Tibial nerve (tissue), 4 donors: Measurements from ENCODE around the gene BAIAP2L2. TPM values are rescaled to one million over a fixed set of nuclear protein-coding genes. Genes with fewer than 3 reads are reported as not detected.
A peak's percentile ranks its signal among the peaks of the same experiment; 100 is the strongest.

Source experiments
- DNase-seq, 2 donors: peaks; one replicate each; pipeline ENCODE4 v3.0.0-alpha.2; 2019; ENCODE audit warnings: low spot score in 2 of 2
- H3K27ac ChIP-seq, 4 donors: fragments of 200-600 bp; sonication (generic) in 3 of 4; one replicate each; pipeline ENCODE4 v1.5.1; 2017 to 2019; ENCODE audit warnings: mild to moderate bottlenecking in 1 of 4
- H3K27me3 ChIP-seq, 2 donors: fragments of 200-600 bp; sonication (generic) in 1 of 2; one replicate each; pipeline versions ENCODE4 v1.5.1 to v1.6.0; 2017 to 2019
- H3K36me3 ChIP-seq, 3 donors: fragments of 200-600 bp; sonication (generic); one replicate each; pipeline ENCODE4 v1.5.1; 2018 to 2019
- H3K4me1 ChIP-seq, 4 donors: fragments of 200-600 bp; sonication (generic) in 3 of 4; one replicate each; pipeline ENCODE4 v1.5.1; 2017 to 2019
- H3K4me3 ChIP-seq, 4 donors: fragments of 200-600 bp; sonication (generic) in 3 of 4; one replicate each; pipeline ENCODE4 v1.5.1; 2017 to 2019; ENCODE audit warnings: mild to moderate bottlenecking in 1 of 4, moderate library complexity in 1 of 4
- H3K9me3 ChIP-seq, 4 donors: fragments of 200-600 bp; sonication (generic) in 3 of 4; one replicate each; pipeline ENCODE4 v1.5.1; 2017 to 2019
- EP300 ChIP-seq, 2 donors: sonication (generic); formaldehyde crosslinking; IDR thresholded peaks; one replicate each; pipeline ENCODE4 v1.6.1; 2017; ENCODE audit warnings: antibody characterized with exemption in 2 of 2, mild to moderate bottlenecking in 1 of 2
- POLR2A ChIP-seq, 2 donors: fragments of 450-650 bp; IDR thresholded peaks; one replicate each; pipeline ENCODE4 v1.6.1; 2017; ENCODE audit warnings: antibody characterized with exemption in 2 of 2, mild to moderate bottlenecking in 2 of 2, moderate library complexity in 2 of 2
- WGBS, 2 donors: methylation state at CpG; one replicate each; pipeline ENCODE4 v1.1.5; 2018; 5-methylcytosine and 5-hydroxymethylcytosine counted together
- total RNA-seq, 4 donors: library from RNA; depleted of rRNA; stranded (reverse); fragments of >200 nt; gene quantifications; one replicate each; pipeline ENCODE4 v1.1.0, GENCODE V29; 2016
- TF ChIP-seq, protein P1 (sequence below), 5 experiments: fragments of 200-600 bp in 3 of 5; fragments of 450-650 bp in 2 of 5; sonication (generic) in 3 of 5; IDR thresholded peaks; one replicate each; pipeline ENCODE4 v1.5.1; 2016 to 2019; ENCODE audit warnings: antibody characterized with exemption in 5 of 5, mild to moderate bottlenecking in 3 of 5, moderate library complexity in 2 of 5

Gene BAIAP2L2
- total RNA-seq, 4 donors from 2014 or later = 1.3 to 2.7 (median 2.1) TPM; not detected in 1

DNA sequence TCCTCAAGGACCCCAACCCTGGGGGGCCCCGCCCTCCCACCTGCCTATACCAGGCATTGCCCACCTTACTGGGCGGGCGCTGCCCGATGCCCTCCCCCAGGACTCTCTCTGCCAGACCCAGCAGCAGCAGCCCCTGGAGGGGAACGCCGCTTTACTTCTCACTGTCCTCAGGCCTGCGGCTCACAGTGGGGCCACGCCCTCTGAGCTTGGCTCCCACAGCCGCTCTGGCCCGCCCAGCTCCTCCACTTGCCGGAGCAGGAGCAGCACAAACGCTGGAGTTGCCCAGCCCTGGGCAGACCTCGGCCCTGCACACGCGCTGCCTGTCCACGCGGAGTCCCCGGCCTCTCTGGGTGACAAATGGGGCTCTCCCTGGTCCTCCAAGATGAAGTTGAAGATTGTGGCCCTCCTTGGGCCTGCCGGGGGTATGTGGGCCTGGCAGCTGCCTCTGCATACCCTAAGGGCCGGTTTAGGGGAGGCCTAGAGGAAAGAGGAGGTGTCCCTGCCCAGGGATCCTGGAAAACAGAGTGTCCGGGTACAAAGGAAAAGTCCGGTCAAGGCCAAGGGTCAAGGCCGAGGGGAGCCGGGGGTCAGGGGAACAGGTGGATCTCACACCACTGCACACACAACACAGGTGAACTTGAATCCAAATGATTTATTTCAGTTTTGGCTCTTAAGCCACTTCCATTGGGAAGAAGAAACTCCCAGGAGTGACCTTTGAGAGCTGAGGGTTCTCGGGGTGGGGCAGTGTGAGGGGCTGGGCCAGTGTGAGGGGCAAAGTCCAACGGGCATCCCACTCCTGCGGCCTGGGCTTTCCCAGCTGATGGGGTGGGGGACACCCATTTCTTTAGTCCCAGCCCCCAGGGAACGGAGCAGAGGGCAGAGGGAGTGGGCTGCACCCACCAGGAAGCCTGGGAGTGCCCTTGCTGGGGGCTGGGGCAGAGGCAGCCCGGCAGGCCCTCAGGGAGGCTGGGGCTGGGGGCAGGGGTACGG is 674 bp upstream of the BAIAP2L2 start:
- no peaks in the 10 kb centered on the region for H3K9me3 ChIP-seq
- peaks cover 0 to 47% (median 13%) of the 10 kb centered on the region in 4 donors for H3K4me1 ChIP-seq
- H3K36me3 ChIP-seq = peaks cover 0 to 24% (median 0%) of the 10 kb centered on the region in 3 donors
- H3K4me3 ChIP-seq = no peak overlapping the region
- H3K27ac ChIP-seq = peak overlapping the region in 1 of 4 donors; percentile 65
- TF ChIP-seq POLR2A (IDR thresholded peaks at IDR 0.05) = no peak
- TF ChIP-seq, protein P1, sequence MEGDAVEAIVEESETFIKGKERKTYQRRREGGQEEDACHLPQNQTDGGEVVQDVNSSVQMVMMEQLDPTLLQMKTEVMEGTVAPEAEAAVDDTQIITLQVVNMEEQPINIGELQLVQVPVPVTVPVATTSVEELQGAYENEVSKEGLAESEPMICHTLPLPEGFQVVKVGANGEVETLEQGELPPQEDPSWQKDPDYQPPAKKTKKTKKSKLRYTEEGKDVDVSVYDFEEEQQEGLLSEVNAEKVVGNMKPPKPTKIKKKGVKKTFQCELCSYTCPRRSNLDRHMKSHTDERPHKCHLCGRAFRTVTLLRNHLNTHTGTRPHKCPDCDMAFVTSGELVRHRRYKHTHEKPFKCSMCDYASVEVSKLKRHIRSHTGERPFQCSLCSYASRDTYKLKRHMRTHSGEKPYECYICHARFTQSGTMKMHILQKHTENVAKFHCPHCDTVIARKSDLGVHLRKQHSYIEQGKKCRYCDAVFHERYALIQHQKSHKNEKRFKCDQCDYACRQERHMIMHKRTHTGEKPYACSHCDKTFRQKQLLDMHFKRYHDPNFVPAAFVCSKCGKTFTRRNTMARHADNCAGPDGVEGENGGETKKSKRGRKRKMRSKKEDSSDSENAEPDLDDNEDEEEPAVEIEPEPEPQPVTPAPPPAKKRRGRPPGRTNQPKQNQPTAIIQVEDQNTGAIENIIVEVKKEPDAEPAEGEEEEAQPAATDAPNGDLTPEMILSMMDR (IDR thresholded peaks at IDR 0.05) = no peak
- no peak for TF ChIP-seq EP300 (IDR thresholded peaks at IDR 0.05)
- 74 to 77% methylated on average over 24 to 25 of the region's 30 CpGs for WGBS, 2 donors
- no peaks in the 10 kb centered on the region for H3K27me3 ChIP-seq
- DNase-seq = no peak

DNA sequence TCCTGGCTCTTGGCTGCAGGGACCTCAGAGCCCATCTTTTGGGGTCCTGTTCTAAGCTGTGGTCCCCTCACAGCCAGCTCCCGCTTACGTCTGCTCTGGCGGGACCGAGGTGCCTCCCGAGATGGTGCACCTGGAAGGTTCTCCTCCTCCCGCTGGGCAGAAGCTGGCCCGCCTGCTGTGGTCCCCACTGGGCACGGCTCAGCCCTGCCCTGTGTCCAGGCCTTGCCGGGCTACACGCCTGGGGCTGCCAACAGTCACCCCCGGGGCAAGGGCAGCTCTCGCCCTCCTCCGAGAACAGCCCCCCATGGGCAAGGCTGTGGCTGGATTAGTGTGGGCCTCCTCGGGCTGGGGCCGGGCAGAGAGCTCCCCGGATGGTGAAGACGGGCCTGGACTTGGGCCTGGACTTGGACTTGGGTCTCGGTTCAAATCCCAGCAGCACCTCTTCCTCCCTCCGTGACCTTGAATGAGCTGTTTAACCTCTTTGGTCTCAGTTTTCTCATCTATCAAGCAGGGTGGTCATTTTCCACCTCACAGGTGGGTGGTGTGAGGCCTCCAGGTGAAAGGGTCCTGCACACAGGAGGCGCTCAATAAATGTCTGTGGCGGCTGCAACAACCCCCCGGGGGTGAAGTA is 998 bp downstream of the BAIAP2L2 start:
- no peak for TF ChIP-seq POLR2A (IDR thresholded peaks at IDR 0.05)
- TF ChIP-seq, protein P1 (IDR thresholded peaks at IDR 0.05) = no peak
- peaks cover 0 to 12% (median 0%) of the 10 kb centered on the region in 3 donors for H3K36me3 ChIP-seq
- no peaks in the 10 kb centered on the region for H3K9me3 ChIP-seq
- 82 to 84% methylated on average over 10 to 18 of the region's 22 CpGs for WGBS, 2 donors
- DNase-seq = no peak
- no peaks in the 10 kb centered on the region for H3K27me3 ChIP-seq
- peaks cover 0 to 43% (median 12%) of the 10 kb centered on the region in 4 donors for H3K4me1 ChIP-seq
- peak overlapping the region in 1 of 4 donors; percentile 65 for H3K27ac ChIP-seq
- no peak overlapping the region for H3K4me3 ChIP-seq

DNA sequence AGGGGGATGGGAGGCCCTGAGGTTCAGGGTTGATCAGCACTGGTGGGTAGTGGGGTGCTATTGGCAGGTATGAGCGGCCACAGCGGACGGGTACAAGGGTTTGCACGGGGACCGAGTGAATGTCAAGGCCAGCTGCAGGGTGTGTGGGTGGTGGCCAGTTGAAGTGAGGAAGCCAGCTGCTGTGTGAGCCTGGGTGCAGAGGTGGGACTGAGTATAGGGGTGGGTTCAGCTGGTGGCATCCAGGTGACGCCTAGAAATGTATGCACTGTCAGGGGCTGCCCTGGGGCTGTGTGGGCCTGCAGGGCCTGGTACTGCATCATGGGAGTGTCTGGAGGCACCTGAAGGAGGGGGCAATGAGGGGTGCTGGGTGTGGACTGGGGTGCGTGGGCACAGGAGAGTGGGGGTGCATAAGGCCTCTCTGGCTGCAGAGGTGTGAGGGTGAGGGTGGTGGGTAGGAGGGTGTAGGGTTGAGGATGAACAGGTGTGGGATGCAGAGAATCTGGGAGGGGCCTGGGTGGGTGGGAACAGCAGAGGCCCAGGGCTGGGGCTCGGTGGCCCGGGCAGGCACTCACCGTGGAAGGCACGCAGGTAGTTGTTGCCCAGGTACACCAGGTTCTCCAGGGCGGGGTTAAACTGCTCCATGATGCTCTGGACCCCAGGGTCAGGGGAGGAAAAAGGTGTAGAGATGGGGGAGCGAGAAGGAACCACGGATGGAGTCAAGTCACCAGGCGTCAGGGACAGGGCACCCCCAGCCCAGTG is 1.7 kb downstream of the BAIAP2L2 start:
- peak overlapping the region in 2 of 4 donors; percentile 42 to 55 for H3K27ac ChIP-seq
- no peaks in the 10 kb centered on the region for H3K27me3 ChIP-seq
- peaks cover 0 to 38% (median 10%) of the 10 kb centered on the region in 4 donors for H3K4me1 ChIP-seq
- peaks cover 0 to 12% (median 0%) of the 10 kb centered on the region in 3 donors for H3K36me3 ChIP-seq
- DNase-seq = no peak
- no peak overlapping the region for H3K4me3 ChIP-seq
- TF ChIP-seq EP300 (IDR thresholded peaks at IDR 0.05) = no peak
- TF ChIP-seq, protein P1 (IDR thresholded peaks at IDR 0.05) = no peak
- TF ChIP-seq POLR2A (IDR thresholded peaks at IDR 0.05) = no peak
- 89 to 91% methylated on average over 15 of the region's 15 CpGs for WGBS, 2 donors
- no peaks in the 10 kb centered on the region for H3K9me3 ChIP-seq

DNA sequence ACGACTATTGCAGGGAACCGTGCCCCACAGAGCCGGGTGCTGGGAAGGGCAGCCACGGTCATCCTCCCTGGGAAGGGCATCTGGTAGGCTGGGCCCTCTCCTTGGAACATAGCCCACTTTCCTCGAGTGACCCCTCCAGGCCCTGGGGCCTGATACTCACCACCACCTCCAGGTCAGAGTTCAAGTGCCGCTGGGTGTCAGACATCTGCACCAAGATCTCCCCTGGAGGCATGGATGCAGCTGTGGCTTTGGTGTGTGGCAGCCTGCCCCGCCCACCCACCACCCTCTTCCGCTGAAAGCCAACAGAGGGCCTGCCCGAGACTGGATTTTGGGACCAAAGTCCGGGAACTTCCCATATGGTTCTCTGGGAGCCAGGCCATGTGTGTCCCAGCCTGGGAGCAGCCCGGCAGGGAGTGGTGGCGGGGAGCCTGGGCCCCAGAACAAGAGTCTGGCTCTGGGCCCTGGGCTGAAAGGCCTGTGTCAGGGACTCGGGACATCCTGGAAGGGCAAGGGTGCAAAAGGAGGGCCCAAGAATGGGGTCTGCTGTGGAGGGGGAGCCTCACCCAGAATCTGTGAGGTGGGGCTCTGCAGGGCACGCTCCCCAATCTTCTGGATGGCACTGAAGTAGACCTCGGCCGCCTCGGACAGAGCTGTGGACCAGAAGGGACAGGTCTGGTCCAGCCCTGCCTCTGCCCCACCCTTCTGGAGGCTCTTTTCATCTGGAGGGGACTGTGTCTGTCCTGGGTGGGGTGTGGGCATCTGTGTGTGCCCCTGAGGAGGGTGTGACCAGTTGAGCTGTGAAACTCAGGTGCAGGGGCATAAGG is 2.6 kb downstream of the BAIAP2L2 start:
- Histone ChIP-seq H3K27me3 (no peaks in the 10 kb centered on the region), H3K4me1 (peaks cover 0 to 38% (median 10%) of the 10 kb centered on the region in 4 donors), H3K36me3 (peaks cover 0 to 12% (median 0%) of the 10 kb centered on the region in 3 donors), H3K27ac (peak overlapping the region; percentile 10 to 55 (median 24)), H3K9me3 (no peaks in the 10 kb centered on the region), H3K4me3 (no peak overlapping the region)
- no peak for DNase-seq
- 53 to 67% methylated on average over 14 to 15 of the region's 17 CpGs for WGBS, 2 donors
- TF ChIP-seq EP300 (IDR thresholded peaks at IDR 0.05) = no peak
- TF ChIP-seq, protein P1 (IDR thresholded peaks at IDR 0.05) = no peak
- no peak for TF ChIP-seq POLR2A (IDR thresholded peaks at IDR 0.05)
